ENCODE data around the gene COPS6.

GRCh38 chr7:100077205-100077604 lies 11.6 kb upstream of the COPS6 start:
- no peak for TF ChIP-seq EZH2phosphoT487 (IDR thresholded peaks at IDR 0.05)
- TF ChIP-seq CTCF (IDR thresholded peaks at IDR 0.05) = no peak
- TF ChIP-seq EZH2 (IDR thresholded peaks at IDR 0.05) = no peak

Data from neural progenitor cell (in vitro differentiated cells).